GM12873 (cell line): ENCODE data around the gene CLDN24.

Experiments used
- TF ChIP-seq, protein P1 (sequence below): IDR thresholded peaks from 2 replicates; pipeline ENCODE4 v1.5.1; 2012; ENCODE audit warnings: low read depth, mild to moderate bottlenecking, moderate library complexity, low read length, control low read depth; ENCODE audit not compliant: insufficient read depth; ENCODE audit errors: missing control alignments

CLDN24 gene

GRCh38 chr4:183360161-183360919 is 38.1 kb upstream of the CLDN24 start:
- TF ChIP-seq, protein P1, sequence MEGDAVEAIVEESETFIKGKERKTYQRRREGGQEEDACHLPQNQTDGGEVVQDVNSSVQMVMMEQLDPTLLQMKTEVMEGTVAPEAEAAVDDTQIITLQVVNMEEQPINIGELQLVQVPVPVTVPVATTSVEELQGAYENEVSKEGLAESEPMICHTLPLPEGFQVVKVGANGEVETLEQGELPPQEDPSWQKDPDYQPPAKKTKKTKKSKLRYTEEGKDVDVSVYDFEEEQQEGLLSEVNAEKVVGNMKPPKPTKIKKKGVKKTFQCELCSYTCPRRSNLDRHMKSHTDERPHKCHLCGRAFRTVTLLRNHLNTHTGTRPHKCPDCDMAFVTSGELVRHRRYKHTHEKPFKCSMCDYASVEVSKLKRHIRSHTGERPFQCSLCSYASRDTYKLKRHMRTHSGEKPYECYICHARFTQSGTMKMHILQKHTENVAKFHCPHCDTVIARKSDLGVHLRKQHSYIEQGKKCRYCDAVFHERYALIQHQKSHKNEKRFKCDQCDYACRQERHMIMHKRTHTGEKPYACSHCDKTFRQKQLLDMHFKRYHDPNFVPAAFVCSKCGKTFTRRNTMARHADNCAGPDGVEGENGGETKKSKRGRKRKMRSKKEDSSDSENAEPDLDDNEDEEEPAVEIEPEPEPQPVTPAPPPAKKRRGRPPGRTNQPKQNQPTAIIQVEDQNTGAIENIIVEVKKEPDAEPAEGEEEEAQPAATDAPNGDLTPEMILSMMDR, result no peak

GRCh38 chr4:183358215-183358755 is 36.1 kb upstream of the CLDN24 start:
- TF ChIP-seq, protein P1, result no peak

GRCh38 chr4:183356931-183357675 is 34.9 kb upstream of the CLDN24 start:
- TF ChIP-seq, protein P1, result no peak

DNA sequence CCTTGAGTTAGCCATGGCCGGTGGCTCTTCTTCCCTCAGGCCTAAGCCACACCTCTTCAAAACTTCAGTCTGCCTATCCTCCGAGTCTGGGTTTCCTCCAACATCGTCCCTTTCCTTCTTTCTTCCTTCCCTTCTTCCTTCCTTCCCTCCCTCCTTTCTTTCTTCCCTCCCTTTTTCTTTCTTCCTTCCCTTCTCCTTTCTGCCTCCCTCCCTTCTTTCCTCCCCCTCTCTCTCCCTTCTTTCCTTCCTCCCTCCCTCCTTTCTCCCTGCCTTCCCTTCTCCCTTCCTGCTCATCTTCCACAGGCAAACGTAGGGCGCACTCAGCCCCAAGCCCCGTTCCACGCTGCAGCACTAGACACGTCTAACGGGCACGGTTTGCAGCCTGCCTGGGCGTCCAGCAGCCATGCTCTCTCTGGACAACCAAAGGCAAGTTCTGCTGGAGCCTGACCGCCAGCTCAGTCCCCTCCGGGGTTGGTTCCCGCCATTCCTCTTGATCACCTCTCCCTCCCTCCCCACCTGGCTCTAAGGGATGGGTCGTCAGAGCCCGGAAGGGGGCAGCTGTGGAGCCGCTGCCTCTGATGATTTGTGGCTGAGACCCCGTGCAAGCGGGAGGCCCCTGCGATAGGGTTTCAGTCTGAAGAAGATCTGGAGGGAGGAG is 34.1 kb upstream of the CLDN24 start:
- TF ChIP-seq, protein P1, result no peak

DNA sequence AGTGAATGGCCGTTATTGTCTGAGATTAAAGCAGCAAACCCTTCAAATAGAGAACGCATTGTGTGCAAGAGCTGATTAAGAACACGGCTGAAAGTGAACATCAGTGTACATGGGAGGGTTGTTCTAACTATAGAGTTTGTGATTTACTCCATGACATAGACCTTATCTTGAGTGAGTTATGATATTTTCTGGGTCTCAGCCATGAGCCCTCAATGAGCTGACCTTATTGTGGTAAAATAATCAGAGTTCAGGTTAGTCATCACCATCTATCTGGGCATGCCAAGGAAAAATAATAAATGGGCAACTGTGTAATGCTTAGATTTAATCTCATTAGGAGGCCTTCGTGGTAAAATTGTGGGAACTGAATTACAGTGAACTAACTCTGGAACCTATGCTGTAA is 33.2 kb upstream of the CLDN24 start:
- TF ChIP-seq, protein P1, result no peak

- TF ChIP-seq, protein P1, result no peak
Measured at GRCh38 chr4:183354219-183354618, 32.0 kb upstream of the CLDN24 start.

GRCh38 chr4:183353557-183353956 is 31.3 kb upstream of the CLDN24 start:
- TF ChIP-seq, protein P1, result no peak
